ENCODE results near the gene FMO1. TPM values are rescaled to one million over a fixed set of nuclear protein-coding genes. Genes with fewer than 3 reads are reported as not detected.

Gene FMO1
- total RNA-seq, 1 experiment from 2014 or later, result not detected

DNA sequence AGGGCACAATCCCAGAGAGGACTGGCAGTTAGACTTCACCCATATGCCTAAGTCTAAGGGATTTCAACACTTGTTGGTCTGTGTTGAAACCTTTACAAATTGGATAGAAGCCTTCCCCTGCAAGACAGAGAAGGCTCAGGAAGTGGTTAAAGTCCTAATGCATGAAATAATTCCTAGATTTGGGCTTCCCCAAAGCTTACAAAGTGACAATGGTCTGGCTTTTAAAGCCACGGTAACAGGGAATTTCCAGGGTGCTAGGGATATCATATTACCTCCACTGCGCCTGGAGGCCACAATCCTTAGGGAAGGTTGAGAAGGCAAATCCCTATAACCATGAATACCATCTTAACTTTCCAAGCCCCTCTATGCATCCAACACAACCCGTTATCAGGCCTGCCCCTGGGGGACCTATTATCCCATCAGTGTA, 62.4 kb downstream of the FMO1 start:
- H3K9me3 Mint-ChIP-seq, result peaks cover 0 to 3% of the 10 kb centered on the region in 2 experiments; a peak in 2 of 5 replicates
- TF ChIP-seq, protein P1, sequence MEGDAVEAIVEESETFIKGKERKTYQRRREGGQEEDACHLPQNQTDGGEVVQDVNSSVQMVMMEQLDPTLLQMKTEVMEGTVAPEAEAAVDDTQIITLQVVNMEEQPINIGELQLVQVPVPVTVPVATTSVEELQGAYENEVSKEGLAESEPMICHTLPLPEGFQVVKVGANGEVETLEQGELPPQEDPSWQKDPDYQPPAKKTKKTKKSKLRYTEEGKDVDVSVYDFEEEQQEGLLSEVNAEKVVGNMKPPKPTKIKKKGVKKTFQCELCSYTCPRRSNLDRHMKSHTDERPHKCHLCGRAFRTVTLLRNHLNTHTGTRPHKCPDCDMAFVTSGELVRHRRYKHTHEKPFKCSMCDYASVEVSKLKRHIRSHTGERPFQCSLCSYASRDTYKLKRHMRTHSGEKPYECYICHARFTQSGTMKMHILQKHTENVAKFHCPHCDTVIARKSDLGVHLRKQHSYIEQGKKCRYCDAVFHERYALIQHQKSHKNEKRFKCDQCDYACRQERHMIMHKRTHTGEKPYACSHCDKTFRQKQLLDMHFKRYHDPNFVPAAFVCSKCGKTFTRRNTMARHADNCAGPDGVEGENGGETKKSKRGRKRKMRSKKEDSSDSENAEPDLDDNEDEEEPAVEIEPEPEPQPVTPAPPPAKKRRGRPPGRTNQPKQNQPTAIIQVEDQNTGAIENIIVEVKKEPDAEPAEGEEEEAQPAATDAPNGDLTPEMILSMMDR (conservative IDR thresholded peaks at IDR 0.05), result no peak
- no peak overlapping the region for H4K8ac ChIP-seq (replicated peaks; ENCODE audit: insufficient read length, low read depth, low read length)
- H3K27me3 ChIP-seq (ENCODE audit: insufficient read depth, low read length), result no peaks in the 10 kb centered on the region
- H2AK5ac ChIP-seq (ENCODE audit: insufficient read length, low read length), result no peak overlapping the region
- no peak overlapping the region for H3K27ac Mint-ChIP-seq
- no peak overlapping the region for H3K14ac ChIP-seq (ENCODE audit: insufficient read depth, low read length)
- H3K36me3 Mint-ChIP-seq (ENCODE audit: insufficient read depth in 1 of 3, low read depth in 3 of 3), result peaks cover 0 to 5% (median 2%) of the 10 kb centered on the region in 3 experiments; a peak in 1 of 7 replicates
- no peak overlapping the region for H3T11ph ChIP-seq (ENCODE audit: low read length)
- no peaks in the 10 kb centered on the region; the same call in 1 of the 2 replicates for H3K4me1 ChIP-seq (ENCODE audit: insufficient read depth, low read length)
- no peak overlapping the region for H2BK20ac ChIP-seq (ENCODE audit: low read depth, low read length, poor library complexity, severe bottlenecking)
- no peak overlapping the region for H2BK120ac ChIP-seq (ENCODE audit: low read depth, low read length, poor library complexity, severe bottlenecking)
- no peak overlapping the region for H3K27ac ChIP-seq (ENCODE audit: insufficient read length, low read depth, low read length)
- no peaks in the 10 kb centered on the region for H4K20me1 ChIP-seq (ENCODE audit: control insufficient read depth, insufficient read depth, insufficient read length)
- peaks cover 38 to 43% of the 10 kb centered on the region in 2 experiments for H3K4me1 Mint-ChIP-seq
- H2BK15ac ChIP-seq (ENCODE audit: low read depth, low read length), result no peak overlapping the region
- no peak overlapping the region for H3K18ac ChIP-seq (ENCODE audit: insufficient read length, low read depth, low read length)
- no peak overlapping the region for H3K4ac ChIP-seq (ENCODE audit: low read depth, low read length)
- no peak overlapping the region for H2AFZ ChIP-seq (ENCODE audit: low read length)
- no peak overlapping the region for H3K4me3 Mint-ChIP-seq
- H3K56ac ChIP-seq (ENCODE audit: insufficient read length, low read depth, low read length), result no peak overlapping the region
- H4K5ac ChIP-seq (ENCODE audit: insufficient read length, low read depth, low read length), result no peak overlapping the region
- no peak overlapping the region for H2BK12ac ChIP-seq (ENCODE audit: insufficient read length, low read depth, low read length)
- no peak overlapping the region for H3K9ac ChIP-seq (ENCODE audit: extremely low read depth, insufficient read length, low read length)
- WGBS (ENCODE audit: extremely low coverage, insufficient read length, low lambda C conversion rate), result no CpG with 5 or more reads among the region's 3 CpGs
- H3K27me3 Mint-ChIP-seq (ENCODE audit: low read depth), result no peaks in the 10 kb centered on the region
- no peak overlapping the region for H3K4me2 ChIP-seq (ENCODE audit: insufficient read depth, insufficient read length, low read length)
- no peaks in the 10 kb centered on the region for H3K23me2 ChIP-seq (ENCODE audit: insufficient read length, low read depth, low read length, poor library complexity, severe bottlenecking)
- H3K79me2 ChIP-seq (ENCODE audit: insufficient read depth, low read length), result no peaks in the 10 kb centered on the region
- H3K9me3 ChIP-seq (ENCODE audit: control insufficient read depth, low read depth, low read length), result no peaks in the 10 kb centered on the region
- no peak overlapping the region for H2BK5ac ChIP-seq (ENCODE audit: insufficient read length, low read length)
- no peak overlapping the region for H3K23ac ChIP-seq (ENCODE audit: insufficient read length, low read depth, low read length)
- no peaks in the 10 kb centered on the region for H3K79me1 ChIP-seq (ENCODE audit: insufficient read depth, low read depth, low read length, poor library complexity, severe bottlenecking)
- no peak overlapping the region for H4K91ac ChIP-seq (ENCODE audit: insufficient read length, low read depth, low read length)
- DNase-seq, result no peak

Data from H9 (cell line).